Stimulated activated CD8-positive, alpha-beta memory T cell treated with anti-CD3 and anti-CD28 coated beads, Interleukin-2, amount 100 ng/mL, for 48 hours (primary cell): ENCODE results near the gene DAPK1.
"Not testable (repeated sequence)": the region's sequence is repeated elsewhere in the genome, so short reads cannot be mapped to it uniquely, and the experiment has no call there.

ENCODE experiments used
- DNase-seq, 2 donors: peaks; one replicate each; pipeline ENCODE4 v3.0.0-alpha.2; 2020; ENCODE audit warnings: low read depth in 2 of 2

Gene DAPK1

DNA sequence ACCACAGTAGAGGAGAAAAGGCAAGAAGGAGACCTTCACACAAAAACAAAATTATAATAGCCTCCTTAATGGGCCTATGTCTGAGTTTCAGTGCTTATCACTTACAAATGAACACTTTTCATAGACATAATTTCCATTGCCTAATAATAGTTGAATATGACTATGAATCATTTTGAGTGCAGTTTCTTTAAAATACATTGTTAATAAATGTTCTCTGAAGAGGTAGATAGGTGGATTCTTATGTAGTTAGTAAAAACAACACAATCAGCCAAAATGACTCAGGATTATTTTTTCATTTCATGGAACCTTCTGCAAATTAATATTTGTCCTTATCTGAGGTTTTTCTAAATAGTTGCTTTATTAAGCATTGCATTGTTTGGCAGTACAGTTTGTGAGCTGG is 45.6 kb downstream of the DAPK1 start:
- DNase-seq: no peak

DNA sequence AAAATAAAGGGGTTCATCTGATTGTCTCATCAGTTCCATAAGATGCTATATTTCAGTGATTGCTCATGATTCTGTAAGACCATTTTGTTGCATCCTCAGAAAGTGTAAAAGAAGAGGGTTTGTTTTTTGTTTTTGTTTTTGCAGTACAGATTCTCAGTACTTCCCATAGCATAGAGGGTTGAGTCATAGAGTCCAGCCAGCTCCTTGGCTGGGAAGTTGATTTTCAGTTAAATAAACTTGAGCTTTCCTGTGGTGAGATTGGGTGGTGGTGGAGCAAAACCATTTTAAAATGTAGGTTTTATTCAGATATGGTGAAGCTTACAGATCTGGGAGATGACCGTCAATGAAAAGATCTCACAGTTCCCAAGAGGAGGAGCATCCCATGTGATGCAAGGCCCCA is 48.2 kb downstream of the DAPK1 start:
- DNase-seq: no peak

DNA sequence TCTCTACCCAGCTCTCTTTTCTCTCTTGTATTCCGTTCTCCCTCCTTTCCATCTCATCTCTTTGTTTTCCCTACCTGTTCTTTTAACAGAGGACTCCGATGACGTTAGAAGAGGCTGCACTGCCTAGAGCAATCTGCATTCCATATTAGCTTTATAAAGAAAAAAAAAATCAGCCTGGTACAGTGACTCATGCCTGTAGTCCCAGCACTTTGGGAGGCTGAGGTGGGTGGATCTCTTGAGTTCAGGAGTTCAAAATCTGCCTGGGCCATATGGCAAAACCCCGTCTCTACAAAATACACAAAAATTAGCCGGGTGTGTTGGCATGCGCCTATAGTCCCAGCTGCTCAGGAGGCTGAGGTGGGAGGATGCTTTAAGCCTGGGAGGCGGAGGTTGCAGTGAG is 49.0 kb downstream of the DAPK1 start:
- no peak for DNase-seq

DNA sequence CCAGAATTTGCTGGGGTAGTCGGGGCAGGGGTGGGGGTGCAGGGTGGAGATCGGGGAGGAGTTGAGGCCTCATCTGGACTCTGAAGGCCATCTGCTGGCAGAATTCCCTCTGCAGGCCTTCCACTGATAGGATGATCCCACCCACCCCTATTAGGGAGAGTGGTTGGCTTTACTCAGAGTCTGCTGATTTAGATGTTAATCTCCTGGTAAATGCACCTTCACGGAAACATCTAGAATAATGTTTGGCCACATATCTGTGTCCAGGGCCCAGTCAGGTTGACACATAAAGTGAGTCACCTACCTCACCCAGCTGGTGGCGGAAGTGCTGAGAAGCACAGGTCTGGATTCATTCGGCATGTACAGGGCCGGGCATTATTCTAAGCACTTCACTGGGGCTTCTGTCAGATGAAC is 50.0 kb downstream of the DAPK1 start:
- DNase-seq: no peak

- DNase-seq: no peak
Measured at GRCh38 chr9:87548159-87548558, 50.5 kb downstream of the DAPK1 start.

- not testable (repeated sequence) for DNase-seq
Measured at GRCh38 chr9:87549088-87549487, 51.4 kb downstream of the DAPK1 start.

GRCh38 chr9:87549791-87550190 is 52.1 kb downstream of the DAPK1 start:
- DNase-seq: no peak

GRCh38 chr9:87550253-87550954 is 52.7 kb downstream of the DAPK1 start:
- no peak for DNase-seq

DNA sequence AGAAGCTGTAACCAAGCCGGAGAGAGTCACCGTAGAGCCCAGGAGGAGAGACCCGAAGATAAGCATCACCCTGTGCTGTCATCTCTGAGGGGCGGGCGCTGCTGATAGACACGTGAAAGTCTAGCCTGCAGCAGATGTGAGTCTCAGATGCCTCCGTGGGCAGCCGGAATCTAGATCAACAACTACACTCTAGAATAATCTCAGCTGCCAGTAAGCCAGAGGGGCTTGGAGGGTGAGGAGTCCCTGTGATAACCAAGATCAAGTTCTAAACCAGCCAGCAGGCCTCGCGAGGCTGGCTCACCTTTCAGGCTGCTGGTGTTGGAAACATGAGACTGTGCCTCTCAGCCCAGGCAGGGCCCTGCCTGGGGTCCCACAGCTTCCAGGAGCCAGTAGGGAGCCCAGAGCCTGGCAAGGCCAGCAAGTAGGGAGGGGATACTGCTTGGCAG is 54.1 kb downstream of the DAPK1 start:
- DNase-seq: no peak

DNA sequence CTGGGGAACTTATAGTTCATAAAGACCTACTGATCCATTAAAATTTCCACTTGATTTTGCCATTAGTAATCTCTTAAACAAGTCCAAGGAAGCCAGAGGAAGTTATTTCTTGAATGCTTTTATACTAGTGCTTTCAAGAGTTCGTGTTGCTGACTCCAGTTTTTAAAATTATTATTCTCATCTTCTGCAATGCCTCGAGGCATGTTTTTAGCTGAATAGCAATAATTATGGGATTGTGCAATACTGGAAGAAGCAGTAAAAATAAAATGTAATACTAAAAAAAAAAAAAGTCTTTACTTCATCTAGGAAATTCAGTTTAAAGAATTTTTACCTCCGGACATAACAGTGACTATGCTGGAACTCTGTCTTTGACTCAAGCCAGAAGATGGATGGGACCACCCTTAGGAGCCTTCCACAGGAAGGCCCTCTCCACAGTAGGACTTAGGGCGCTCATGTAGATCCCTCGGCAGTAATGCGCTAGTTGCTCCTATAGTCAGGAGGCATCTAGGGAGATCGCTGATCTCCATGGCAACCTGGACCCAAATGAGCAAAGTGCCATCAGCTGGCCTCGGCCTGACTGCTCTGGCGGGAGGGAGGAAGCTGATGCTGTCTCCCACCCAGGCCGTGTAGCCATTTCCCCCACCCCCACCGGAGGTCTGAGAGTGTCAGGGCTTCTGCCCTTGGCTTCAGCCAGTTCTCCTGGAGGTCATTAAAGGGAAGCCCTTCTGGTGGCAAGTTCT is 56.7 kb downstream of the DAPK1 start:
- DNase-seq: no peak

DNA sequence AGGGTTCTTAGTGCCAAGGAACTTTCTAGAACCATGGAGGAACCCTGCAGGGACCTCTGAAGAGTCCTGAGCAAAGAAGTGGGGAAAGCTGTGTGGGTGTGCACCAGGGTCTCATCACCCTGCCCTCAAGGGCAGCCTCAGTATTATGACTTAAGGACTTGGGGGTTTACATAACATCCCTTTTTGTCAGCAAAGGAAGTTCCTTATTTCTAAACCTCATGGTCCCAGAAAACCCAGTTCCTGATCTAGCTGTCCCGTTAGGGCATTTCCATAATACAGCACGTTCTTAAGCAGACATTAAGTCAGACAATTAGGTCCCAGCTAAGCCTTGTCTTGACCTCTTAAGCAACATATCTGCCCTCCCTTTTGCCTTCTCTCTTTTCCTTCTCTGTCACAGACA is 57.3 kb downstream of the DAPK1 start:
- no peak for DNase-seq

- no peak for DNase-seq
Measured at GRCh38 chr9:87556039-87556438, 58.4 kb downstream of the DAPK1 start.

DNA sequence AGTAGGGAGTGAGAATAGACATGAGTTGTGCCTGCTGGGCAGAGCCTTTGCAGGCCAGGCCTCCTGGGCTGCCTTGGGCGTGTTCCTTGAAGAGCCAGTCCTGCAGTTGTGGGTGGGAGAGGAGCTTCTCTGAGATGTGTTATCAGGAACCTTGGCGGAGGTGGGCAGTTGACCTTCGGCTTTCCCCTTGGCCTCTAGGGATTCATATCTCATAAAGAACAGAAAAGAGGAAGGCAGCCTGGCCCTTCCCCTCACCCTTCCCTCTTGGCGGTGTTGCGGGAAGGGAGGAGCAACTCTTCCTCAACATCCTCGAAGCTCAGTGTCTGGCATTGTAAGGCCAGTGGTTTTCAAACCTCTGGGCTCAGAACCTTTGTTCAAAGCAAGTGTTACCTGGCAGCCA is 59.2 kb downstream of the DAPK1 start:
- no peak for DNase-seq

DNA sequence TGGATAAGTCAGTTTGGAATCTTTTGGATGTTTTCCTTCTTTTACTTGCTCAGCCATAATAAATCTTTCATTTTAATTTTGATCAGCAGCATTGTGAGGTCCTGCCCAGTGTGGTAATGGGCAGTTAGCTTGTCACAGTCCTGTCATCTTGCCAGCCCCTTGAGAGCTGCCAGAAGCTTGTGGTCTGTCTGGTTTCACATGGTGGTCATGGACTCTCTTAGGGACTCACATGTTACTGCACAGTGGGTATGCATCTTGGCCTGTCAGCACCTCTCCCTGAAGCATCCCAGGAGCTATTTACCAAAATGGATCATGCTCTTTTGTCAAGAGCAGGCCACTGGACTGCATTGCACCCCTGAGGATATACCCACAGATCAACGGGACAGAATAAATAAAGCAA is 60.3 kb downstream of the DAPK1 start:
- DNase-seq: no peak

- no peak for DNase-seq
Measured at GRCh38 chr9:87558606-87559190, 61.0 kb downstream of the DAPK1 start.

DNA sequence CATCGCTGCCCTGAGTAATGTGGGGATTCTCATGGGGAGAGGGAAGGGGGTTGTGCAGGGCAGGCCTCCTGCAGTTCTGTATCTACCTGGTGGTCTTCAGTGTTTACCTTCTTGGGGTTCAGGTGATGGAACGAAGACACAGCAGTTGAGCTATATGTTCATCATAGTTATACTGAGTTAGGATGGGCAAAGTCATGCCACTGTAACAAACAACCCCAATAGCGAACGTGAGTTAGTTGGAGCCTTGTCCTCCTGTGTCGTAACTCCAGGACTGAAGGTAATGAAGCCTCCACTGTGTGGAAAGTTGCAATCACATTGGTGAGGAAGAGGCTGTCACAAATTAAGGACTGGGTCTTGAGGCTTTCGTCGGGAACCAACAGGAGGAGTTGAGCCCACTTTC is 64.4 kb downstream of the DAPK1 start:
- no peak for DNase-seq

GRCh38 chr9:87562530-87563170 is 65.0 kb downstream of the DAPK1 start:
- DNase-seq: no peak

DNA sequence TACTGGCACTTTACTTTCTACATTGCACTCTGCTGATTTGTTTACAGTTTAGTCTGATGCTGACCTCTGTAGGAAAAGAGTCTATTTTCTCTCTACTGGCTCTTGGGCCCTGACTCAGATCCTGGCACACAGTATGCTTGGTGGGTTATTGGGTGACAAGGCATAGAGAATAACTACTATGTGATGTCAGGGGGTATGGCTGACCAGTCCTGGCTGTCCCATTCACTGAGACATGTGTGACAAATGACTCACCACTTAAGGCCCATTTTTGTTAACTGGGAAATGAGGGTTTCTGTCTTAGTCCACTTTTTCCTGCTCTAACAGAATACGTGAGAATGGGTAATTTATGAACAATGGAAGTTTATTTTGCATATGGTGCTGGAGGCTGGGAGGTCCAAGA is 66.4 kb downstream of the DAPK1 start:
- DNase-seq: no peak

- DNase-seq: no peak
Measured at GRCh38 chr9:87564791-87565241, 67.1 kb downstream of the DAPK1 start.

DNA sequence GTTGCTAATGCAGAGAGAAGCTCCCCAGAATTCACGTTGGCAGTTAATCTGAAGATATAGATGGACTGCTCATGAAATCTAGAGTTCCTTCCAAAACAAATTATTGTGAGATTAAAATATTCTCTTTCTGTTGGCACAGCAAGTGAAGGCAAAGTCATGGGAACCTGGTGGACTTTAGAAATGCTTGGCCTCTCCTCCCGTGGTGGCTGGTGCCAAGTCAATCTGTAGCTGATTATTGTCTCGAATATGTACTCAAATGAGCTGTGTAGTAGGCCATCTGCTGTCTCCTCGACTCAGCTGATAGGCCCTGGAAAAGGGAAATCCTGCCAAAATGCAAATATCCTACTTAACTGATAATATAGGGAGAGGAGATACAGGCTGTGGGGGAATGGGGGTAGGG is 69.3 kb downstream of the DAPK1 start:
- DNase-seq: no peak

DNA sequence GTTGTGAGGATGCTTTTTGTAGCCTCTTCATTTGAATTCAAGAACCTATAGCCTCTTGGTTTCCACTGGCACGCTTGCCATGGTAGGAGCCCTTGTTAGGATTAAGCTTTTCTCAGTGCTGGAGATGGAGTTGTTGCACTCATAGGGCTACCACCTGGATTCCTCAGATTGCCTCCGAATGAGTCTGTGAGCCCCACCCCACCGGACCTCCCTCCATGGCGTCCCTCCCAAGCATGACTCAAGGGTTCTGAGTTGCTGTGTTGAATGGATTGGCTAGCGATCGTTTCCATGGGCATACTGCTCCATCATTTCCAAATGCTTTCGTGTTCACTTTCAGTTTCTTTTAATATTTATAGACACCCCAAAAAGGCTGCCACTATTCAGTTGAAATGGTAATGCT is 69.9 kb downstream of the DAPK1 start:
- no peak for DNase-seq

GRCh38 chr9:87567983-87568382 is 70.3 kb downstream of the DAPK1 start:
- DNase-seq: no peak

DNA sequence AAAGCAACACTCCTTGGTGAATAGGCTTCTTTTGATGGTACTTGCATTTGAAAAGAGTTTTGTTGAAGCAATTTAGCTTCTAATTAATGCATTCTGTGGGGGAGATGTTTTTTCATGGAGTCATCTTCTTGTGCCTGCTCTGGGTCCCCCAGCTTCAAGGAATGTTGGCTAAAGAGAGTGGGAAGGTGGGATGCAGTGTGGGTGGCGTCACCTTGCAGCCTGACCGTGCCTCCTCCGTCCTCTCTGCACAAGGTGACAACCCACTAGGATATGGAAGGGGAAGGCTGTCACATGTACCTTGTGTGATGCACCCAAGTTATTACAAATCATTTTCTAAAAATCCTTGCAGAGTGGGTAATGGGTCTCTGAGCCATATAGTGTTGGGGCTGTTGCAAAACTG is 70.7 kb downstream of the DAPK1 start:
- DNase-seq: no peak
